Hepatocyte (in vitro differentiated cells): ENCODE data around the gene YES1.

ENCODE experiments used
- CTCF ChIP-seq: fragments of 200-600 bp; sonication (generic); IDR thresholded peaks from 2 replicates; pipeline ENCODE4 v1.5.1; 2016; ENCODE audit warnings: antibody characterized with exemption, mild to moderate bottlenecking; ENCODE audit not compliant: poor library complexity
- EZH2 ChIP-seq: fragments of 200-600 bp; sonication (generic); IDR thresholded peaks from 2 replicates; pipeline ENCODE4 v1.6.1; 2016; ENCODE audit warnings: antibody characterized with exemption, mild to moderate bottlenecking, borderline replicate concordance

GRCh38 chr18:785242-785641, 26.8 kb downstream of the YES1 start:
- TF ChIP-seq CTCF (no peak), EZH2 (no peak)
